HEK293T (cell line): ENCODE measurements around the gene OPRM1.

ENCODE experiments used
- FOXM1 ChIP-seq: fragments of 450-650 bp; IDR thresholded peaks from 2 replicates; pipeline ENCODE4 v1.6.1; 2017; ENCODE audit warnings: mild to moderate bottlenecking, borderline replicate concordance
- L3MBTL2 ChIP-seq: fragments of 450-650 bp; conservative IDR thresholded peaks from 2 replicates; pipeline ENCODE4 v1.6.1; 2016; ENCODE audit warnings: mild to moderate bottlenecking
- TF ChIP-seq, protein P1 (sequence below): fragments of 450-650 bp; IDR thresholded peaks from 2 replicates; pipeline ENCODE4 v1.6.1; 2016

DNA sequence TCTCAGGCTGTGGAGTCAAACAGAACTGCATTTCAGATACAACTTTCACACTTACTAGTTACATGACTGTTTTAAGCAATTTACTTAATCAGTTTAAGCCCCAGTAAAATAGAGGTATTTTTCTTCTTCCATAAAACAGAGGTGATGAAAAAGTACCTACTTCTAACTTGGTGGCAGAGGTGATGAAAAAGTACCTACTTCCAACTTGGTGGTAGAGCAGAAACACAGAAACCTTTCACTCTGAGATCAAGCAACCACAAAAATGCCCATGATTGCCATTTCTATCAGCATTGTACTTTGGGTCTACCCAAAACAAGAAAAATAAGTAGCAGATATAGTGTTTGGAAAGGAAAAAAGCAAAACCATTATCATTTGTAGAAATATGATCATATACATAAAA is 148.7 kb downstream of the OPRM1 start:
- TF ChIP-seq, protein P1, sequence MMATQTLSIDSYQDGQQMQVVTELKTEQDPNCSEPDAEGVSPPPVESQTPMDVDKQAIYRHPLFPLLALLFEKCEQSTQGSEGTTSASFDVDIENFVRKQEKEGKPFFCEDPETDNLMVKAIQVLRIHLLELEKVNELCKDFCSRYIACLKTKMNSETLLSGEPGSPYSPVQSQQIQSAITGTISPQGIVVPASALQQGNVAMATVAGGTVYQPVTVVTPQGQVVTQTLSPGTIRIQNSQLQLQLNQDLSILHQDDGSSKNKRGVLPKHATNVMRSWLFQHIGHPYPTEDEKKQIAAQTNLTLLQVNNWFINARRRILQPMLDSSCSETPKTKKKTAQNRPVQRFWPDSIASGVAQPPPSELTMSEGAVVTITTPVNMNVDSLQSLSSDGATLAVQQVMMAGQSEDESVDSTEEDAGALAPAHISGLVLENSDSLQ = no peak
- TF ChIP-seq FOXM1 = no peak
- no peak for TF ChIP-seq L3MBTL2
